ENCODE results near the gene PER2. TPM values are rescaled to one million over a fixed set of nuclear protein-coding genes. Genes with fewer than 3 reads are reported as not detected.
A peak's percentile ranks its signal among the peaks of the same experiment; 100 is the strongest.

The PER2 gene
- total and polyA plus RNA-seq, 12 donors: 1.4 to 19.0 (median 7.1) TPM

- Histone ChIP-seq H3K27ac (peak overlapping the region in 5 of 10 donors; percentile 15 to 63 (median 49)), H3K36me3 (no peaks in the 10 kb centered on the region), H3K4me3 (peak overlapping the region; percentile 47 to 69 (median 60)), H3K4me1 (peaks cover under 1 to 28% (median 11%) of the 10 kb centered on the region in 9 donors), H3K9me3 (no peaks in the 10 kb centered on the region), H3K27me3 (peaks cover 0 to 13% (median 0%) of the 10 kb centered on the region in 7 donors)
- DNase-seq (peak; percentile 66 to 79), ATAC-seq (peak in 7 of 8 donors; percentile 65 to 91 (median 84))
- 9 to 20% methylated on average over 46 of the region's 46 CpGs for WGBS, 2 donors
- intact Hi-C loops (cut with DNase I): no loop called here
- peak in 2 of 9 donors; percentile 13 to 19 for TF ChIP-seq CTCF (IDR thresholded peaks at IDR 0.05)
Measured at GRCh38 chr2:238231251-238231793, 57.1 kb downstream of the PER2 start.

GRCh38 chr2:238230699-238231098, 57.7 kb downstream of the PER2 start:
- Histone ChIP-seq H3K27me3 (peaks cover 0 to 6% (median 0%) of the 10 kb centered on the region in 7 donors), H3K9me3 (no peaks in the 10 kb centered on the region), H3K27ac (peak overlapping the region in 2 of 10 donors; percentile 15 to 49), H3K4me1 (peaks cover 2 to 34% (median 11%) of the 10 kb centered on the region in 9 donors), H3K4me3 (peak overlapping the region in 8 of 10 donors; percentile 49 to 69 (median 60)), H3K36me3 (no peaks in the 10 kb centered on the region)
- intact Hi-C loops (cut with DNase I): no loop called here
- DNase-seq: no peak
- ATAC-seq: no peak
- WGBS, 2 donors: 83 to 88% methylated on average over 5 of the region's 5 CpGs
- TF ChIP-seq CTCF (IDR thresholded peaks at IDR 0.05): no peak

- Histone ChIP-seq H3K27ac (peak overlapping the region in 3 of 10 donors; percentile 35 to 52 (median 35)), H3K4me1 (peaks cover 2 to 31% (median 11%) of the 10 kb centered on the region in 9 donors), H3K4me3 (no peak overlapping the region), H3K9me3 (no peaks in the 10 kb centered on the region), H3K36me3 (no peaks in the 10 kb centered on the region), H3K27me3 (no peaks in the 10 kb centered on the region)
- DNase-seq (no peak), ATAC-seq (peak in 3 of 8 donors; percentile 7 to 52 (median 9))
- 39 to 52% methylated on average over 4 of the region's 4 CpGs for WGBS, 2 donors
- TF ChIP-seq CTCF (IDR thresholded peaks at IDR 0.05): no peak
- intact Hi-C loops (cut with DNase I): no loop called here
Measured at GRCh38 chr2:238228700-238229099, 59.7 kb downstream of the PER2 start.

GRCh38 chr2:238227587-238228032, 60.8 kb downstream of the PER2 start:
- Histone ChIP-seq H3K4me1 (peaks cover 2 to 31% (median 11%) of the 10 kb centered on the region in 9 donors), H3K27me3 (no peaks in the 10 kb centered on the region), H3K27ac (no peak overlapping the region), H3K36me3 (no peaks in the 10 kb centered on the region), H3K9me3 (no peaks in the 10 kb centered on the region), H3K4me3 (no peak overlapping the region)
- WGBS, 2 donors: 82 to 89% methylated on average over 11 of the region's 11 CpGs
- intact Hi-C loops (cut with DNase I): no loop called here
- no peak for TF ChIP-seq CTCF (IDR thresholded peaks at IDR 0.05)
- no peak for ATAC-seq
- no peak for DNase-seq
